ENCODE measurements around the gene CCDC187. TPM values are rescaled to one million over a fixed set of nuclear protein-coding genes. Genes with fewer than 3 reads are reported as not detected.

CCDC187 gene
- total and polyA plus RNA-seq, 2 of the 8 experiments (the other 6 are each of a cell fraction or from before 2014, with no cell fraction given): 0.02 TPM; not detected in 1

GRCh38 chr9:136341769-136342168 is 37.9 kb upstream of the CCDC187 start (continued):
- no peak for TF ChIP-seq RBBP5 (IDR thresholded peaks at IDR 0.05; ENCODE audit: borderline replicate concordance, low read depth, low read length)
- TF ChIP-seq, protein P1, sequence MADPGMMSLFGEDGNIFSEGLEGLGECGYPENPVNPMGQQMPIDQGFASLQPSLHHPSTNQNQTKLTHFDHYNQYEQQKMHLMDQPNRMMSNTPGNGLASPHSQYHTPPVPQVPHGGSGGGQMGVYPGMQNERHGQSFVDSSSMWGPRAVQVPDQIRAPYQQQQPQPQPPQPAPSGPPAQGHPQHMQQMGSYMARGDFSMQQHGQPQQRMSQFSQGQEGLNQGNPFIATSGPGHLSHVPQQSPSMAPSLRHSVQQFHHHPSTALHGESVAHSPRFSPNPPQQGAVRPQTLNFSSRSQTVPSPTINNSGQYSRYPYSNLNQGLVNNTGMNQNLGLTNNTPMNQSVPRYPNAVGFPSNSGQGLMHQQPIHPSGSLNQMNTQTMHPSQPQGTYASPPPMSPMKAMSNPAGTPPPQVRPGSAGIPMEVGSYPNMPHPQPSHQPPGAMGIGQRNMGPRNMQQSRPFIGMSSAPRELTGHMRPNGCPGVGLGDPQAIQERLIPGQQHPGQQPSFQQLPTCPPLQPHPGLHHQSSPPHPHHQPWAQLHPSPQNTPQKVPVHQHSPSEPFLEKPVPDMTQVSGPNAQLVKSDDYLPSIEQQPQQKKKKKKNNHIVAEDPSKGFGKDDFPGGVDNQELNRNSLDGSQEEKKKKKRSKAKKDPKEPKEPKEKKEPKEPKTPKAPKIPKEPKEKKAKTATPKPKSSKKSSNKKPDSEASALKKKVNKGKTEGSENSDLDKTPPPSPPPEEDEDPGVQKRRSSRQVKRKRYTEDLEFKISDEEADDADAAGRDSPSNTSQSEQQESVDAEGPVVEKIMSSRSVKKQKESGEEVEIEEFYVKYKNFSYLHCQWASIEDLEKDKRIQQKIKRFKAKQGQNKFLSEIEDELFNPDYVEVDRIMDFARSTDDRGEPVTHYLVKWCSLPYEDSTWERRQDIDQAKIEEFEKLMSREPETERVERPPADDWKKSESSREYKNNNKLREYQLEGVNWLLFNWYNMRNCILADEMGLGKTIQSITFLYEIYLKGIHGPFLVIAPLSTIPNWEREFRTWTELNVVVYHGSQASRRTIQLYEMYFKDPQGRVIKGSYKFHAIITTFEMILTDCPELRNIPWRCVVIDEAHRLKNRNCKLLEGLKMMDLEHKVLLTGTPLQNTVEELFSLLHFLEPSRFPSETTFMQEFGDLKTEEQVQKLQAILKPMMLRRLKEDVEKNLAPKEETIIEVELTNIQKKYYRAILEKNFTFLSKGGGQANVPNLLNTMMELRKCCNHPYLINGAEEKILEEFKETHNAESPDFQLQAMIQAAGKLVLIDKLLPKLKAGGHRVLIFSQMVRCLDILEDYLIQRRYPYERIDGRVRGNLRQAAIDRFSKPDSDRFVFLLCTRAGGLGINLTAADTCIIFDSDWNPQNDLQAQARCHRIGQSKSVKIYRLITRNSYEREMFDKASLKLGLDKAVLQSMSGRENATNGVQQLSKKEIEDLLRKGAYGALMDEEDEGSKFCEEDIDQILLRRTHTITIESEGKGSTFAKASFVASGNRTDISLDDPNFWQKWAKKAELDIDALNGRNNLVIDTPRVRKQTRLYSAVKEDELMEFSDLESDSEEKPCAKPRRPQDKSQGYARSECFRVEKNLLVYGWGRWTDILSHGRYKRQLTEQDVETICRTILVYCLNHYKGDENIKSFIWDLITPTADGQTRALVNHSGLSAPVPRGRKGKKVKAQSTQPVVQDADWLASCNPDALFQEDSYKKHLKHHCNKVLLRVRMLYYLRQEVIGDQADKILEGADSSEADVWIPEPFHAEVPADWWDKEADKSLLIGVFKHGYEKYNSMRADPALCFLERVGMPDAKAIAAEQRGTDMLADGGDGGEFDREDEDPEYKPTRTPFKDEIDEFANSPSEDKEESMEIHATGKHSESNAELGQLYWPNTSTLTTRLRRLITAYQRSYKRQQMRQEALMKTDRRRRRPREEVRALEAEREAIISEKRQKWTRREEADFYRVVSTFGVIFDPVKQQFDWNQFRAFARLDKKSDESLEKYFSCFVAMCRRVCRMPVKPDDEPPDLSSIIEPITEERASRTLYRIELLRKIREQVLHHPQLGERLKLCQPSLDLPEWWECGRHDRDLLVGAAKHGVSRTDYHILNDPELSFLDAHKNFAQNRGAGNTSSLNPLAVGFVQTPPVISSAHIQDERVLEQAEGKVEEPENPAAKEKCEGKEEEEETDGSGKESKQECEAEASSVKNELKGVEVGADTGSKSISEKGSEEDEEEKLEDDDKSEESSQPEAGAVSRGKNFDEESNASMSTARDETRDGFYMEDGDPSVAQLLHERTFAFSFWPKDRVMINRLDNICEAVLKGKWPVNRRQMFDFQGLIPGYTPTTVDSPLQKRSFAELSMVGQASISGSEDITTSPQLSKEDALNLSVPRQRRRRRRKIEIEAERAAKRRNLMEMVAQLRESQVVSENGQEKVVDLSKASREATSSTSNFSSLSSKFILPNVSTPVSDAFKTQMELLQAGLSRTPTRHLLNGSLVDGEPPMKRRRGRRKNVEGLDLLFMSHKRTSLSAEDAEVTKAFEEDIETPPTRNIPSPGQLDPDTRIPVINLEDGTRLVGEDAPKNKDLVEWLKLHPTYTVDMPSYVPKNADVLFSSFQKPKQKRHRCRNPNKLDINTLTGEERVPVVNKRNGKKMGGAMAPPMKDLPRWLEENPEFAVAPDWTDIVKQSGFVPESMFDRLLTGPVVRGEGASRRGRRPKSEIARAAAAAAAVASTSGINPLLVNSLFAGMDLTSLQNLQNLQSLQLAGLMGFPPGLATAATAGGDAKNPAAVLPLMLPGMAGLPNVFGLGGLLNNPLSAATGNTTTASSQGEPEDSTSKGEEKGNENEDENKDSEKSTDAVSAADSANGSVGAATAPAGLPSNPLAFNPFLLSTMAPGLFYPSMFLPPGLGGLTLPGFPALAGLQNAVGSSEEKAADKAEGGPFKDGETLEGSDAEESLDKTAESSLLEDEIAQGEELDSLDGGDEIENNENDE (IDR thresholded peaks at IDR 0.05; ENCODE audit: insufficient replicate concordance, low read length): no peak
- TF ChIP-seq MAX (IDR thresholded peaks at IDR 0.05): no peak
- TF ChIP-seq SAP30 (IDR thresholded peaks at IDR 0.05; ENCODE audit: insufficient read depth, insufficient replicate concordance, low read length): no peak
